ENCODE data around the gene PLAGL2. TPM values are rescaled to one million over a fixed set of nuclear protein-coding genes. Genes with fewer than 3 reads are reported as not detected.

The PLAGL2 gene
- total RNA-seq, 1 donor from 2014 or later = 52.7 TPM

DNA sequence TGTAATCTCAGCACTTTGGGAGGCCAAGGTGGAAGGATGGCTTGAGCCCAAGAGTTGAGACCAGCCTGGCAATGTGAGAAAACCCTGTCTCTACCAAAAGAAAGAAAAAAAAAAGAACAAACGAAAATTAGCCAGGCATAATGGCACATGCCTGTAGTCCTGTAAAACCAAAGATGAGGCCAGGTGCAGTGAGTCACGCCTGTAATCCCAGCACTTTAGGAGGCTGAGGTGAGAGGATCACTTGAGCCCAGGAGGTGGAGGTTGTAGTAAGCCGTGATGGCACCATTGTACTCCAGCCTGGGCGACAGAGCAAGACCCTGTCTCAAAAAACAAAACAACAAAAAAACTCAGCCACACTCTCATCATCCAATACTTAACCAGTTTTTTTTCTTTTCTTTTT, 37.4 kb upstream of the PLAGL2 start:
- Mint-ChIP-seq H3K36me3 (no peaks in the 10 kb centered on the region), H3K27me3 (no peaks in the 10 kb centered on the region), H3K9me3 (no peaks in the 10 kb centered on the region), H3K4me1 (ENCODE audit: unreplicated experiment) (peaks cover 11% of the 10 kb centered on the region), H3K27ac (no peak overlapping the region), H3K4me3 (no peak overlapping the region)
- DNase-seq (ENCODE audit: extremely low spot score, unreplicated experiment) = no peak
- TF ChIP-seq, protein P1, sequence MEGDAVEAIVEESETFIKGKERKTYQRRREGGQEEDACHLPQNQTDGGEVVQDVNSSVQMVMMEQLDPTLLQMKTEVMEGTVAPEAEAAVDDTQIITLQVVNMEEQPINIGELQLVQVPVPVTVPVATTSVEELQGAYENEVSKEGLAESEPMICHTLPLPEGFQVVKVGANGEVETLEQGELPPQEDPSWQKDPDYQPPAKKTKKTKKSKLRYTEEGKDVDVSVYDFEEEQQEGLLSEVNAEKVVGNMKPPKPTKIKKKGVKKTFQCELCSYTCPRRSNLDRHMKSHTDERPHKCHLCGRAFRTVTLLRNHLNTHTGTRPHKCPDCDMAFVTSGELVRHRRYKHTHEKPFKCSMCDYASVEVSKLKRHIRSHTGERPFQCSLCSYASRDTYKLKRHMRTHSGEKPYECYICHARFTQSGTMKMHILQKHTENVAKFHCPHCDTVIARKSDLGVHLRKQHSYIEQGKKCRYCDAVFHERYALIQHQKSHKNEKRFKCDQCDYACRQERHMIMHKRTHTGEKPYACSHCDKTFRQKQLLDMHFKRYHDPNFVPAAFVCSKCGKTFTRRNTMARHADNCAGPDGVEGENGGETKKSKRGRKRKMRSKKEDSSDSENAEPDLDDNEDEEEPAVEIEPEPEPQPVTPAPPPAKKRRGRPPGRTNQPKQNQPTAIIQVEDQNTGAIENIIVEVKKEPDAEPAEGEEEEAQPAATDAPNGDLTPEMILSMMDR (conservative IDR thresholded peaks at IDR 0.05) = no peak

DNA sequence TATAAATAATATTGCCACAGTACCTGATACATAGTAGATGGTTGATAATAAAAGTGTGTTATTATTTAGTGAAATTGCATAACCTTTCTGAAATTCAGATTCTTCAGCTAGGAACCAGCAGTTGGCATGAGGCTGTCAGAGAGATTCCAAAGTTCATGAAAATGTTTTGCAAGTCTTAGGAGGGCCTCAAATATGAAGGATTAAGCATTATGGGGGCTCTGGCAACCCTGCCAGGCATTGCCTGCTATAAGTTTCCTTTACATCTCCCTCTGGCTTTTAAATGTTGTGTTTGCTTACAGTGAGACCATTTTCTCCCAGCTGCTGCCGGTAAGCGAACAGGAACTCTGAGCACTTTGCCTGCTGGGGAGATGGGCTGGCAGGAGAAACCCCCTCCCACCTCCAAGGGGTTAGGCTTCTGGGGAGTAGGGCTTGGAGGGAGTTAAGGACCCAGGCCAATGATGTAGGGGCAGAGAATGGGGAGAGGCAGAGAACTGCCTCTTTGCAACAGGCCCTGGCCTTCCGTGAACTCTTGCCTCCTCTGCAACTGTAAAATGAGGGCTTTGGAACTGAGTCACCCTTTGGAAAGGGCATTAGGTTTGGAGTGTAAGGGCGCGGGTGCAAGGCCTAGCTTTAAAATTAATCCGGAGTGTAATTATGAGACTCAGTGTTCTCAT, 36.7 kb upstream of the PLAGL2 start:
- Mint-ChIP-seq H3K4me1 (ENCODE audit: unreplicated experiment) (peaks cover 15% of the 10 kb centered on the region), H3K27me3 (no peaks in the 10 kb centered on the region), H3K36me3 (no peaks in the 10 kb centered on the region), H3K4me3 (no peak overlapping the region), H3K9me3 (no peaks in the 10 kb centered on the region), H3K27ac (no peak overlapping the region)
- DNase-seq (ENCODE audit: extremely low spot score, unreplicated experiment) = no peak
- TF ChIP-seq, protein P1 (conservative IDR thresholded peaks at IDR 0.05) = no peak

DNA sequence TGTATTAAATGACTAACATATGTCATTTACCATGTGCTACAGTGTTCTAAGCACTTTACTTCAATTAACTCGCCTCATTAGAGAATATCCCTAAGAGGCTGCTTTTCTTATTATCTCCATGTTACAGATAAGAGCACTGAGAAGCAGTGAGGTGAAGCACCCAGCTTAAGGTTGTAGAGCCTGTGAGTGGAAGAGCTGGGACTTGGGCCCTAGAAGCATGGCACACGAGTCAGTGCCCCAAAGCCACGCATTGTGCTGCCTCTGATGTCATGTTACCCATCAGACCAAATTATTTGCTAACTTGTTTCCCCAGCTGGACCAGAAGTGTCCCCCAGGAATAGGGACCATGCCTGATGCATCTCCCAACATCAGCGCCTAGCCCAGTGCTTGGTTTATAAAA, 34.3 kb upstream of the PLAGL2 start:
- Mint-ChIP-seq H3K9me3 (no peaks in the 10 kb centered on the region), H3K27ac (no peak overlapping the region), H3K4me3 (no peak overlapping the region), H3K27me3 (no peaks in the 10 kb centered on the region), H3K4me1 (ENCODE audit: unreplicated experiment) (peaks cover 15% of the 10 kb centered on the region), H3K36me3 (peaks cover 3% of the 10 kb centered on the region)
- DNase-seq (ENCODE audit: extremely low spot score, unreplicated experiment) = no peak
- TF ChIP-seq, protein P1 (conservative IDR thresholded peaks at IDR 0.05) = no peak

DNA sequence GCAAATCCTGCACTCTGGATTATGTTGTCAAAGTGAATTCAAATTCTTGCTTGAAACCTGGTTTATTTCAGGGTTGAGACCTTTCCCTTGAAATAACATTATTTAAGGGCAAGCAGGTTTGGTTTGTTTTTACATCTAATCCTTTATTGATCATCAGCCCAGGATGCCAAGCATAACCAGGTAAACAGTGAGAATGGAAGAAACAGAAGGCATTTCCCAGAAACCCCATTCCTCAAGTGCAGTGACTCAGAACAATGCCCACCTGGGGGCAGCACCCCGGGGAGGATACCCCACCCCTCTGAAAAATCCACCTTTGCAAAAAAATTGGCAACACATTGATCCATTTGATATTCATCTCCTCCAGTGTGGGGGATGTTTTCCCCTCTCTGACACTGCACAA, 32.7 kb upstream of the PLAGL2 start:
- peaks cover 20% of the 10 kb centered on the region for H3K4me1 Mint-ChIP-seq (ENCODE audit: unreplicated experiment)
- no peak overlapping the region for H3K27ac Mint-ChIP-seq
- TF ChIP-seq, protein P1 (conservative IDR thresholded peaks at IDR 0.05) = peak; percentile 20
- H3K27me3 Mint-ChIP-seq = no peaks in the 10 kb centered on the region
- no peak overlapping the region for H3K4me3 Mint-ChIP-seq
- DNase-seq (ENCODE audit: extremely low spot score, unreplicated experiment) = no peak
- no peaks in the 10 kb centered on the region for H3K9me3 Mint-ChIP-seq
- peaks cover 9% of the 10 kb centered on the region for H3K36me3 Mint-ChIP-seq

DNA sequence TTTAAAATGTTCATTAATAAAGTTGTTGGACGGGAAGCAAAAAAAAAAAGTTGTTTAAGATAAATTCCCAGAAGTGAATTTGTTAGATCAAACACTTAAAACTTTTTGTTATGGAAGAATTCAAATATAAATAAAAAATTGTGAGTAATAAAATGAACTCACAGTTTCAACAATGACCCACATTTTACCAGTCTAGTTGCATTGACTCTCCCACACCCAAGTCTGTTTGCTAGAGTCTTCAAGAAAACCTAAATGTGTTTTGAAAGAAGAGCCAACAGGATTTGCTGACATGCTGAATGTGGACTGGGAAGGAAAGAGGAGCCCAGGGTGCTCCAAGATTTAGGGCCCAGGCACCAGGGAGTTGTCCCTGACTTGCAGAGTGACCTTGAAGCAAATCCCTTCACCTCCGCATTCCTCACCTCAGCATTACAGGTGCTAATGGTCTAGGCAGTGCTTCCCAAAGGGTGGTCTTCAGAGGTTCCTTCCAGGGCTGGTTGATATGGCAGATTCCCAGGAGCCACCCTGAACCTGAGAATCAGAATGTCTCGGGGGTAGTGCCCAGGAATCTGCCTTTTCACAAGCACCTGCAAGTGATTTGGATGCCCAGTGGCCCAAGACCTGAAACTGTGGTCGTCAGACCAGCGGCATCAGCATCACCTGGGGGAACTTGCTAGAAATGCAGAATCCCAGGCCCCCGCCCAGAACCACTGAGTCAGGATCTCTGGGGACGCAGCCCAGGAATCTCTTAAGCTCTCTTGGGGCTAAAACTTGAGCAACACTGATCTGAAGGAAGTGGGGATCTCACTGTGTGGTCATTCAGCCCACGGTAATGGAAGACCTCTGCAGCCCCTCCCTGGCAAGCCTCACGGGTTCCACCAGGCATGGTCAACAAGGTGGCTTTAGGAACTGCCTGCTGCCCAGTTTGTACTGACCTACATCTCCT, 31.2 kb upstream of the PLAGL2 start:
- H3K9me3 Mint-ChIP-seq = no peaks in the 10 kb centered on the region
- H3K36me3 Mint-ChIP-seq = peaks cover 20% of the 10 kb centered on the region
- H3K27me3 Mint-ChIP-seq = no peaks in the 10 kb centered on the region
- DNase-seq (ENCODE audit: extremely low spot score, unreplicated experiment) = no peak
- H3K4me1 Mint-ChIP-seq (ENCODE audit: unreplicated experiment) = peaks cover 16% of the 10 kb centered on the region
- TF ChIP-seq, protein P1 (conservative IDR thresholded peaks at IDR 0.05) = no peak
- no peak overlapping the region for H3K4me3 Mint-ChIP-seq
- no peak overlapping the region for H3K27ac Mint-ChIP-seq
